NOMO-1 treated with dmso at 0.1 percent for 144 hours (cell line): ENCODE measurements around the gene UBR4.
"Not testable (repeated sequence)": the region's sequence is repeated elsewhere in the genome, so short reads cannot be mapped to it uniquely, and the experiment has no call there.

Experiments used
- DNase-seq: peaks from one replicate; lab custom pipeline; 2025; ENCODE audit not compliant: unreplicated experiment; lab: John Stamatoyannopoulos, UW

UBR4 gene

GRCh38 chr1:19209990-19210771 lies at the start of gene UBR4:
Gene UBR4, minus strand, starts transcription at chr1:19210266. Its CDS starts 18 bp downstream, at chr1:19210248.
- peak; percentile 82 for DNase-seq

- no peak for DNase-seq
Measured at GRCh38 chr1:19258353-19258752, 48.3 kb upstream of the UBR4 start.

GRCh38 chr1:19257178-19257914 lies 47.3 kb upstream of the UBR4 start:
- no peak for DNase-seq

- DNase-seq: not testable (repeated sequence)
Measured at GRCh38 chr1:19256301-19256700, 46.2 kb upstream of the UBR4 start.

GRCh38 chr1:19255288-19255687 lies 45.2 kb upstream of the UBR4 start:
- DNase-seq: no peak

GRCh38 chr1:19254416-19254815 lies 44.4 kb upstream of the UBR4 start:
- no peak for DNase-seq

GRCh38 chr1:19251305-19252196 lies 41.5 kb upstream of the UBR4 start, which contains the start of the genes EMC1 and MRTO4:
Gene EMC1, minus strand, starts transcription at chr1:19251524. Its CDS starts 15 bp downstream, at chr1:19251509.
Gene MRTO4, plus strand, starts transcription at chr1:19251805. Its CDS starts 31 bp downstream, at chr1:19251836.
- peak; percentile 85 for DNase-seq

- DNase-seq: no peak
Measured at GRCh38 chr1:19250629-19251304, 40.7 kb upstream of the UBR4 start.

GRCh38 chr1:19240673-19241538 lies 30.8 kb upstream of the UBR4 start:
- peak; percentile 33 for DNase-seq

GRCh38 chr1:19239876-19240275 lies 29.8 kb upstream of the UBR4 start:
- DNase-seq: no peak

GRCh38 chr1:19234224-19234623 lies 24.2 kb upstream of the UBR4 start:
- DNase-seq: no peak

GRCh38 chr1:19232524-19232846 lies 22.4 kb upstream of the UBR4 start:
- DNase-seq: no peak

- not testable (repeated sequence) for DNase-seq
Measured at GRCh38 chr1:19231736-19232523, 21.9 kb upstream of the UBR4 start.

GRCh38 chr1:19229828-19230325 lies 19.8 kb upstream of the UBR4 start:
- no peak for DNase-seq

- DNase-seq: no peak
Measured at GRCh38 chr1:19229229-19229628, 19.2 kb upstream of the UBR4 start.

- DNase-seq: no peak
Measured at GRCh38 chr1:19222979-19223824, 13.1 kb upstream of the UBR4 start.

GRCh38 chr1:19222573-19222972 lies 12.5 kb upstream of the UBR4 start:
- no peak for DNase-seq

- no peak for DNase-seq
Measured at GRCh38 chr1:19220991-19221390, 10.9 kb upstream of the UBR4 start.
